Osteoblast (primary cell): Measurements from ENCODE around the gene ZNF280C. TPM values are rescaled to one million over a fixed set of nuclear protein-coding genes. Genes with fewer than 3 reads are reported as not detected.

Source experiments
- DNase-seq: peaks from one replicate; pipeline ENCODE4 v3.0.0; 2011; ENCODE audit warnings: low spot score, mixed read lengths; ENCODE audit not compliant: insufficient read length; ENCODE audit errors: missing footprints
- H2AFZ ChIP-seq: 2 replicates; pipeline ENCODE4 v1.6.0; 2011; ENCODE audit warnings: mild to moderate bottlenecking, low read length
- H3K27ac ChIP-seq: 2 replicates; pipeline ENCODE4 v1.5.1; 2011; ENCODE audit warnings: mild to moderate bottlenecking, low read depth, low read length, moderate library complexity
- H3K27me3 ChIP-seq: 2 replicates; pipeline ENCODE4 v1.6.0; 2012; ENCODE audit warnings: mild to moderate bottlenecking, control low read depth, inconsistent platforms, low read length, moderate library complexity; ENCODE audit not compliant: insufficient read depth
- H3K36me3 ChIP-seq: 2 replicates; pipeline ENCODE4 v1.5.1; 2011; ENCODE audit warnings: mild to moderate bottlenecking, low read length, control low read depth, moderate library complexity; ENCODE audit not compliant: insufficient read depth
- H3K4me1 ChIP-seq: 2 replicates; pipeline ENCODE4 v1.5.1; 2011; ENCODE audit warnings: mild to moderate bottlenecking, low read length, control low read depth, moderate library complexity; ENCODE audit not compliant: insufficient read depth
- H3K4me2 ChIP-seq: 2 replicates; pipeline ENCODE4 v1.6.0; 2011; ENCODE audit warnings: mild to moderate bottlenecking, low read length; ENCODE audit not compliant: insufficient read depth
- H3K4me3 ChIP-seq: fragments of 200-600 bp; sonication (generic); 3 replicates; pipeline ENCODE4 v1.5.1; 2012; ENCODE audit warnings: mild to moderate bottlenecking, low read length, inconsistent platforms; ENCODE audit not compliant: insufficient read depth
- H3K79me2 ChIP-seq: 2 replicates; pipeline ENCODE4 v1.6.0; 2012; ENCODE audit warnings: mild to moderate bottlenecking, low read length, control low read depth, inconsistent platforms; ENCODE audit not compliant: insufficient read depth
- H3K9me3 ChIP-seq: 2 replicates; pipeline ENCODE4 v1.5.1; 2011; ENCODE audit warnings: low read depth, low read length, control low read depth
- H4K20me1 ChIP-seq: 2 replicates; pipeline ENCODE4 v1.6.0; 2012; ENCODE audit warnings: mild to moderate bottlenecking, low read length, control low read depth; ENCODE audit not compliant: insufficient read depth
- total RNA-seq: library from RNA; depleted of rRNA; stranded (reverse); fragments of >200 nt; gene quantifications from 2 replicates; pipeline ENCODE4 v1.2.3, GENCODE V29; 2012
- TF ChIP-seq, protein P1 (sequence below): IDR thresholded peaks from 2 replicates; pipeline ENCODE4 v1.5.1; 2011; ENCODE audit warnings: mild to moderate bottlenecking, low read depth, low read length, moderate library complexity; ENCODE audit errors: extremely low read depth

ZNF280C gene
- total RNA-seq, 1 donor, result 5.4 TPM

GRCh38 chrX:130163398-130163797 lies 105.3 kb downstream of the ZNF280C start:
- H3K4me2 ChIP-seq, result no peak overlapping the region
- H4K20me1 ChIP-seq, result no peaks in the 10 kb centered on the region
- no peak overlapping the region for H3K27ac ChIP-seq
- H3K9me3 ChIP-seq, result no peaks in the 10 kb centered on the region
- TF ChIP-seq, protein P1, sequence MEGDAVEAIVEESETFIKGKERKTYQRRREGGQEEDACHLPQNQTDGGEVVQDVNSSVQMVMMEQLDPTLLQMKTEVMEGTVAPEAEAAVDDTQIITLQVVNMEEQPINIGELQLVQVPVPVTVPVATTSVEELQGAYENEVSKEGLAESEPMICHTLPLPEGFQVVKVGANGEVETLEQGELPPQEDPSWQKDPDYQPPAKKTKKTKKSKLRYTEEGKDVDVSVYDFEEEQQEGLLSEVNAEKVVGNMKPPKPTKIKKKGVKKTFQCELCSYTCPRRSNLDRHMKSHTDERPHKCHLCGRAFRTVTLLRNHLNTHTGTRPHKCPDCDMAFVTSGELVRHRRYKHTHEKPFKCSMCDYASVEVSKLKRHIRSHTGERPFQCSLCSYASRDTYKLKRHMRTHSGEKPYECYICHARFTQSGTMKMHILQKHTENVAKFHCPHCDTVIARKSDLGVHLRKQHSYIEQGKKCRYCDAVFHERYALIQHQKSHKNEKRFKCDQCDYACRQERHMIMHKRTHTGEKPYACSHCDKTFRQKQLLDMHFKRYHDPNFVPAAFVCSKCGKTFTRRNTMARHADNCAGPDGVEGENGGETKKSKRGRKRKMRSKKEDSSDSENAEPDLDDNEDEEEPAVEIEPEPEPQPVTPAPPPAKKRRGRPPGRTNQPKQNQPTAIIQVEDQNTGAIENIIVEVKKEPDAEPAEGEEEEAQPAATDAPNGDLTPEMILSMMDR, result no peak
- H3K4me1 ChIP-seq, result peaks cover 14% of the 10 kb centered on the region
- DNase-seq, result no peak
- H3K4me3 ChIP-seq, result no peak overlapping the region
- H3K36me3 ChIP-seq, result no peaks in the 10 kb centered on the region
- H3K79me2 ChIP-seq, result peaks cover 28% of the 10 kb centered on the region
- no peaks in the 10 kb centered on the region for H3K27me3 ChIP-seq
- H2AFZ ChIP-seq, result no peak overlapping the region

DNA sequence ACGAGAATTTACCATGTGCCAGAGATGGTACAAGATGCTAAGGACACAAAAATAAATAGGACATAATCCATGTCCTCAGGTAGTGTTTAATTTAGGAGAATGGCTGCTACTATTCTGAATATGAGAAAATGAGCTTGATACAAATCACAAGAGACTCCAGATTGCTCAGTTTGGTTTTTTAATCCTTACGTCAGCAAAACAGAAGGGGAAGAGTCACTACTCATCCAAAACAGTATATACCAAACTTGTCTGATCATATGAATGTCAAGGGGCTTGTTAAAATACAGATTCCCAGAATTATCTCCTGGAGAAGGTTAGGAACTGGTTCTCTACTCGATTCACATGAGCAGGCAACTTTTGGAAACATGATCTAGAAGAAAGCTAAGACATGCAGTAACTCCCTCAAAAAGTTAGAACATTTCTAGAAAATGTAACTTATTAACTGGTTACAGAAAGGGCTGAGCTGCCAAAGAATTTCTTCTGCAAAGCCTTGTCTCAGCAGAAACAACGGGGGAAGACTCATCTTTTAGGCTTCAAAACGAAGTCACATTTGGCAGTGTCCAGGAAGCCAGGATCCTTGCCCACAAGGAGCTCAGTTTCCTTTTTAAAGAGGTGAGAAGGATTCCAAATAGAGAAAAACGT lies 106.5 kb downstream of the ZNF280C start:
- Histone ChIP-seq H3K79me2 (peaks cover 28% of the 10 kb centered on the region), H3K9me3 (no peaks in the 10 kb centered on the region), H3K4me1 (peaks cover 14% of the 10 kb centered on the region), H2AFZ (no peak overlapping the region), H3K27me3 (no peaks in the 10 kb centered on the region), H4K20me1 (no peaks in the 10 kb centered on the region), H3K36me3 (no peaks in the 10 kb centered on the region), H3K27ac (no peak overlapping the region), H3K4me3 (no peak overlapping the region), H3K4me2 (no peak overlapping the region)
- DNase-seq, result no peak
- TF ChIP-seq, protein P1, result no peak

GRCh38 chrX:130159776-130160175 lies 108.9 kb downstream of the ZNF280C start:
- Histone ChIP-seq H2AFZ (no peak overlapping the region), H3K36me3 (no peaks in the 10 kb centered on the region), H3K4me1 (peaks cover 6% of the 10 kb centered on the region), H3K79me2 (peaks cover 28% of the 10 kb centered on the region), H3K9me3 (no peaks in the 10 kb centered on the region), H3K27ac (no peak overlapping the region), H3K27me3 (no peaks in the 10 kb centered on the region), H3K4me2 (no peak overlapping the region), H3K4me3 (no peak overlapping the region), H4K20me1 (no peaks in the 10 kb centered on the region)
- DNase-seq, result no peak
- TF ChIP-seq, protein P1, result no peak

GRCh38 chrX:130158311-130158710 lies 110.4 kb downstream of the ZNF280C start:
- H3K36me3 ChIP-seq, result no peaks in the 10 kb centered on the region
- DNase-seq, result no peak

More at GRCh38 chrX:130158311-130158710, 110.4 kb downstream of the ZNF280C start:
- H2AFZ ChIP-seq, result no peak overlapping the region
- H3K4me3 ChIP-seq, result no peak overlapping the region
- no peaks in the 10 kb centered on the region for H4K20me1 ChIP-seq
- no peaks in the 10 kb centered on the region for H3K27me3 ChIP-seq
- no peak overlapping the region for H3K4me2 ChIP-seq
- H3K27ac ChIP-seq, result no peak overlapping the region
- H3K4me1 ChIP-seq, result no peaks in the 10 kb centered on the region
- H3K9me3 ChIP-seq, result no peaks in the 10 kb centered on the region
- TF ChIP-seq, protein P1, result no peak
- peaks cover 17% of the 10 kb centered on the region for H3K79me2 ChIP-seq
